Stimulated activated CD4-positive, alpha-beta T cell treated with anti-CD3 and anti-CD28 coated beads, Interleukin-12 subunit alpha, Interleukin-12 subunit beta, amount 100 ng/mL, for 24 hours (primary cell): ENCODE measurements around the gene CNPY2.
A peak's percentile ranks its signal among the peaks of the same experiment; 100 is the strongest.
"Not testable (repeated sequence)": the region's sequence is repeated elsewhere in the genome, so short reads cannot be mapped to it uniquely, and the experiment has no call there.

Experiments
- DNase-seq, 2 experiments: peaks; one replicate each; pipeline ENCODE4 v3.0.0-alpha.2; 2020; ENCODE audit warnings: low read depth in 2 of 2

Gene CNPY2

DNA sequence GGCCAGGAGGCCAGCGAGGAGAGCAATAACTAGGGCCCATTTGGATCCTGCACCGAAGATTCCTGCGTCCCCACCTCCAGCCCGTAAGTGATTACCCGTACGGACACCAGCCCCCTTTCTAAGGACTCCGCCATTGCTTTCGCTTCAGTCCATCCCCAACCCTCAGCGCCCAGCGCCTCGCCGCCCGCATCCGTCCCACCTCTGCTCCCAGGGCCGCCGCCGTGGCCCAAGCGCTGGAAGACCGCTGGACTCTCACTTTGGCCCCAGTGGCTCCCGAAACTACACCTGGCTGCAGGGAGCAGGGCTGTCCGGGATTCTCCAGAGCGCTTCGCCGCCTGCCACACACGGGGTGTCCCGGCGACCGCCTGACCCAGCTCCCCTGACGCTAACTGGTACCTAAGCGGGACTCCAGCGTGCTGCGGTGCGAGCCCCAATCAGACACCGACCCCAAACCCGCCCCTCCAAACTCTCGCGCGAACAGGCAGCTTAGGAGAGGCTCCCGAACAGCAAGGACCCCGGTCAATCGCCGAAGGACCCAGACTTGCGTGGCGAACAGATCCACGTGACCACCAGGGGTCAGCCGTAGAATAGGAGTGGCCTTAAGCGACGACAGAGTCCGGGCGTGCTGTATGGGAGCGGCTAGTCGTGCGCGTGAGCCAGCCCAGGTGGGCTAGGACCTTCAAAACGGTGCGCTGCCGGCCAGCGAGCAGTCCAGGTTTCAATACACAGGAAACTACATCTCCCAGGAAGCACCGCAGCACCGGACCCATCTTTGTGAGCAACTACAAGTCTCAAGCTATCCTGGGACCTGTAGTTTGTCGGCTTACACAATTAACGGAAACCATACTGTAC is at the start of gene CNPY2:
TSS of gene CNPY2 (minus strand) at position 367 of the 852 bp plus-strand sequence. CDS start 771 bp downstream, outside the sequence.
- peak; percentile 85 to 93 for DNase-seq

DNA sequence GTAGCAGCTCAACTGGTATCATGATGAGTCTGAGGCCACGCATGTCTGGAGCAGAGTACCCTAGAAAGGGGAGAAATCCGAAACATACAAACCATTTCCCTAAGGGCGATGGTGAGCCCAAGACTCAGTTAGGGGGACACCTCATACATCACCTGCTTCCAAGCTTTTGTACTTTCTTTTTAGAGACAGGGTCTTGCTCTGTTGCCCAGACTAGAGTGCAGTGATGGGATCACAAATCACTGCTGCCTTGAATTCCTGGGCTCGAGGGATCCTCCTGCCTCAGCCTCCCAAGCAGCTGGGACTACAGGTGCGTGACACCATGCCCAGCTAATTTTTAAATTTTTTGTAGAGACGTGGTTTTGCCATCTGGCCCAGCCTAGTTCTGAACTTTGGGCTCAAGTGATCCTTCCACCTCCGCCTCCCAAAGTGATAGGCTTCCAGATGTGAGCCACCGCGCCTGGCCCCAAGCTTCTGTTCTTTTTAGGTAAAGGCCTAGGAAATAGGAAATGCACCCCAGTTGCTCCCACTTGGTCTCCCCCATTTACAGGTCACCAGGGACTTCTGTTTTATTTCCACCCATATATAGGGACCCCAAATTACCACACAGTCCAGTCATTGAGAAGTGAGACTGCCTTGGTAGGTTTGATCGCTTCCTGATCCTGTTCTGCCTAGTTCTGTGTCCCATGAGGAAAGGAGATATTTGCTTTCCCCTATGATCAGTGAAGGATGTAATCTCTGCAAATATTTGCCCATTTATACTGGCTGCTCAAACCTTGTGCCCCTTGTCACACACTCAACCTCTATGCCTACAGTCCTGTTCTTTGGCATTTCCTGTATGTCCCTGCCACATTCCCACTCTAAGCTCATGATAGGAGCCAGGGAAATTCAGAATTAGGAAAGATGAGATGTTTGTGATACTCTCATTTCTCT is 46.6 kb upstream of the CNPY2 start, which contains the start of gene APOF:
TSS of gene APOF (minus strand) at position 728 of the 930 bp plus-strand sequence. CDS start at position 616, 112 bp downstream.
- no peak for DNase-seq

DNA sequence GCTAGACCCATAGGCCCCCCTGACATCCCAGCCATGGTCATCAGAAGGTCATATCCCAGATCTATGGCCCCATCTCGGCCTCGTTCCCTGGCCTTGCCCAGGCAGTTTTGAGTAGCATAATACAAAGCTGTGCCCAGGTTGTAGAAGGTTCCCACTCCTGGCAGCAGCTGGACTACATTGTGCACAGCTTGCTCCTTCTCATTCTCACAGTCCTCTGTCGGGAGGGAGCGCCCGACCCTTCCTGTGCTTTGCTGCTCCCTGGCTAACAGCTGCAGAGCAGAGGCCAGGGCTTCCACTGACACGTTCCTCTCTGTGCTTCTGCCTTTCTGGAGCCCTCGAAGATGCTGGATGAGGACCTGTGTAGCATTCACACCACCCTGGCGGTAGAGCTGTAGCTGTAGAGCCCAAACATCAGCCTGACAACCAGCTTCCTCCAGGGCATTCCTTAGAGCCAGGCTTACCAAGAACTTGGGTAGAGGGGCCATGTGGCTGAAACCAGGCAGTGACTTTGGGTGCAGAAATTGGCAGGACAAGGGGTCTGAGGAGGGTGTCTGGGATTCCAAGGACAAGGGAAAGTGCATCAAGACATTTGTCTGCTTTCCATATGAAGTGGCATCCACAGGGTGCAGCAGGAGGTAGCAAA is 45.8 kb upstream of the CNPY2 start:
- DNase-seq = no peak

DNA sequence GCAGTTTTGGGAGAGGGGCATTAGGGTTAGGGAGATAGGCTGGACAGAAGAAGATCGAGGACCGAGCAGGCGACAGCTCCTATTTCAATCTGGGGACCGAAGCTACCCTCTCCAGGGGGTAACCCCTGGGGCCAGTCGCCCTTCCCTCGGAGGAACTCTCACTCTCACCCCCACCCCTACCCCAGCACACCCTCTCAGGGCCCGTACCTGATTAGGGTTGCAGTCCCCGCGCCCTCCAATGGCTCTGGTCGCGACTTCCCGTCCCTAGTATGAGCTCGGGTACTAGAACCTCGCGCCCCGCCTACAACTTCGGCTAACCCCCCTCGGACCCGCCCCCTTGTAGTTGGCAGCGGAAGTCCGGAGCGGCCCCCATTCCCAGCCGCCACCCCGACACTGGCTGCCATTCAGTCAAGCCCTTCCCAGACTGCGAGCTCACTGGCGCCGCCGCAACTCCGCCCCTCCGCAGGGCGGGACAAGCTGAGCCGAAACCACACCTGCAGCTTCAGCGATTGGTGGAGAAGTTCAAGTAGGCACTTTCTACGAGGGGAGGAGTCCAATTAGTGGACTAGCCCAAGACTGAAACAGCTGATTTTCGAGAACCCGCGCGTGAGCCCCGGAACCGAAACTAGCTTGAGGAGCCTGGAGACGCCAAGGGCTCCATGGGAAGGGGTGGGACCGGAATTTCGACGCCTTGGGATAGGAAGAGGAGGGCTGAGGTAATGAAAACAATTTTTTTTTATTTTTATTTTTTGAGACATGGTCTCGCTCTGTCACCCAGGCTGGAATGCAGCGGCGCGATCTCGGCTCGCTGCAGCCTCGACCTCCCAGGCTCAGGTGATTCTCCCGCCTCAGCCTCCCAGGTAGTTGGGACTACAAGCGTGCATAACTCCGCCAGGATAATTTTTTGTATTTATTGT is 44.3 kb upstream of the CNPY2 start, which contains the start of gene STAT2:
TSS of gene STAT2 (minus strand) at position 257 of the 917 bp plus-strand sequence. CDS start 3,536 bp downstream, outside the sequence.
- peak; percentile 97 to 98 for DNase-seq

DNA sequence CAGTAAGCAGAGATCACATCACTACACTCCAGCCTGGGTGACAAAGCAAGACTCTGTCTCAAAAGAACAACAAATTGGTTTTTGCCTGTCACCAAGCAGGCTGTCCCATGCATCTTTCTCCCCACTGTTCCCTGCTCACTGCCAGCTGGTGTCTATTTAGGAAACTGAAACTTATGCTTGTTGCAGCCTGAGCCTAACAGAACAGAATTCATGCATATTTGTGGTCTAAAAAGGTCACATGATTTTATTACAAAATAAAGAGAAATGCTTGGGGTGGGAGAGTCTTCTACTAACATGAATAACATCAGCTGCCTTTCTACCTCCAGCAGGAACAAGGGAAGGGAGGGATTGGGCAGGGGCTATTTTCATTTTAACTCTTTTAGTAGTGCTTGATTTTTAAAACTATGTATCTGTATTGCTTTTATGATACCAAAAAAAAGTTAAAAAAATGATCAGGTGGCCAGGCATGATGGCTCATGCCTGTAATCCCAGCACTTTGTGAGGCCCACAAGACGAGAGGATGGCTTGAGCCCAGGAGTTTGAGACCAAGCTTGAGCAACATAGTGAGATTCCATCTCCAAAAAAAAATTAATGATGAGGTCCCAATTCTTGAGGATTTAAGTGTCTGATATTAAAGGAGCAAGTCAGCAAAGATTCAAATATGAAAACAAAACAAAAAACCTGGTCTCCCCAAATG is 43.2 kb upstream of the CNPY2 start:
- no peak for DNase-seq

DNA sequence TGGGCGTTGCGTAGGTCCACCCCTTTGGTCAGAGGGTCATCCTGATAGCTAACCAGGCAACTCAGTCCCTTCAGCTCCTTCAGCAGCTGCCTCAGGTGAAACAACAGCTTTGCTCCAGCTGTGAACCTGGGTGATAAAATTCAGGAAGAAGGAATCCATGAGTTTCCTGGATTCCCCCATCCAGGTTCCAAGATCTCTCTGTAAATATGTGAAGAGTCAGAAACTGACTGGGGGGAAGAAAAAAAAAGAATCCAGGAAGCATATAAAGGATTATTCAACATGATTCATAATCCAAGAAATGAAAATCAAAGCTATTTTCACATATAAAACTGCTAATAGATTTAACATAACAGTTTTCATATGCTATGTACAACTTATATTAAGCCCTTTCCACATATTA is 35.5 kb upstream of the CNPY2 start:
- DNase-seq = no peak

DNA sequence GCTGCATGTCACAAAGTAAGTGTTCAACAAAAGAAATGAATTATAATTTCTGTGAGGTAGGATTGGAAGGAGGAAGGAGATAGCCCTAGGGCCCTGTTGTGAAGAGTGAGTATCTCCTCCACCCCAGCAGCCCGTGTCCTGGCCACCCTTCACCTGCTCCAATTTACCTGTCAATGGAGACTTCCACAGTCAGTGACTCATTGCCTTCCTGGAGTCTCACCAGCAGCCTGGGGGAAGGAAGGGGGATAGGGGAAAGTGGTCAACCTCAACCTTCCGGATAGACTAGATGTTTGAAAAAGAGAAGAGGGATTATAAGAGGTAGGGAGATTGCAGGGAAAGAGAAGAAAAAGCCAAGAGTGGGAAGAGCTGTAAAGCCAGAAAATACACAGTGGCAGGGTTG is 34.9 kb upstream of the CNPY2 start:
- no peak for DNase-seq

DNA sequence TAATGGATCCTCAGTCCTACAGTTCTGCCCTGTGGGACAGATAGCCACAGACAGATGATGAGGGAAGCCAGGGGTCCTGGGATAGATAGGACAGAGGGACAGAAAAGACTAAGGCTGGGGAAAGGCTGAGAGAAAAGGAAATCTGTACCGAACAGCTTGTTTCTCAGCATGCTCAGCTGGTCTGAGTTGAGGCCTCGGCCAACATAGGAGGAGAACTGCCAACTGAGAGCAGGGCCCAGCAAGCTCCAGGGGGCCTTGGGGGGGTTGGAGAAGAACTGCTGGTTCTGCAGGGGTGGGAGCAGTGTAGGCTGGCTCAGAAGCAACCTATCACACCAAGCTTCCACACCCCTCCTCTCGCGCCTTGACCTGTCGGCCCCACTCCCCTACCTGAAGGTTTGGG is 33.0 kb upstream of the CNPY2 start:
- no peak for DNase-seq

DNA sequence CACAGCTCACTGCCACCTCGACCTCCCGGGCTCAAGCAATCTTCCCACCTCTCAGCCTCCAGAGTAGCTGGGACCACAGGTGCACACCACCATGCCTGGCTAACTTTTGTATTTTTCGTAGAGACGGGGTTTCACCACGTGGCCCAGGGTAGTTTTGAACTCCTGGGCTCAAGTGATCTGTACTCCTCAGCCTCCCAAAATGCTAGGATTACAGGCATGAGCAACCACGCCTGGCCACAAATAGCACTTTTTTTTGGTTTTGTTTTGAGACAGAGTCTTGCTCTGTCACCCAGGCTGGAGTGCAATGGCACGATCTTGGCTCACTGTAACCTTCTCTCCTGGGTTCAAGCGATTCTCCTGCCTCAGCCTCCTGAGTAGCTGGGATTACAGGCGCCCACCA is 31.5 kb upstream of the CNPY2 start:
- DNase-seq = not testable (repeated sequence)

DNA sequence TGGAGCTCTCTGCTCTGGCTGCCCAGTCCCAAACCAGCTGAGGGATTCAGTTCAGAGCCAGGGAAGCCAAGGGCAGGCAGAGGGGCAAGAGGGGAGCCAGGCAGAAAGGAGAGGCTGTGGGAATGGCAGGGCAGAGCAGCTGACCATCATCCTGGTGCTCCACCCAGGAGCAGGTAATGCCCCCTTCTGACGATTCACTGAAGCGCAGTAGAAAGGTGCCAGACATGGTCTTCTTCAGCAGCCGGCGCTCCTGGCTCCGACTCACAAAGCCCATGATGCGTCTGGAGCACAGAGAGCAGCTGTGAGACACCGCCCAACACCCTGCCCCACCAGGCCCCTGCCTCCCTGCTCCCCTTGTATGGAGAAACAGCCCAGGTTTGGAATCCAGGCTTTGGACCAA is 30.9 kb upstream of the CNPY2 start:
- no peak for DNase-seq

DNA sequence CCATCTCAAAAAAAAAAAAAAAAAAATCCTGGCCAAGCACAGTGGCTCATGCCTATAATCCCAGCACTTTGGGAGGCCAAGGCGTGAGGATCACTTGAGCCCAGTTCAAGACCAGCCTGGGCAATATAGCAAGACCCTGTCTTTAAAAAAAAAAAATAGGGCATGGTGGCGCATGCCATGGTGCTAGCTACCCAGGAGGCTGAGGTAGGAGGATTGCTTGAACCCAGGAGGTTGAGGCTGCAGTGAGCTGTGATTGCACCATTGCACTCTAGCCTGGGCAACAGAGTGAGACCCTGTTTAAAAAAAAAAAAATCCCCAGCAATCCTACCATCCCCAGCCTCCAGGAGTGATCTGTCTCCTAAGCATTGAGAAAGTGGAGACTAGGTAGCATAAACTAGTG is 26.5 kb upstream of the CNPY2 start:
- not testable (repeated sequence) for DNase-seq

DNA sequence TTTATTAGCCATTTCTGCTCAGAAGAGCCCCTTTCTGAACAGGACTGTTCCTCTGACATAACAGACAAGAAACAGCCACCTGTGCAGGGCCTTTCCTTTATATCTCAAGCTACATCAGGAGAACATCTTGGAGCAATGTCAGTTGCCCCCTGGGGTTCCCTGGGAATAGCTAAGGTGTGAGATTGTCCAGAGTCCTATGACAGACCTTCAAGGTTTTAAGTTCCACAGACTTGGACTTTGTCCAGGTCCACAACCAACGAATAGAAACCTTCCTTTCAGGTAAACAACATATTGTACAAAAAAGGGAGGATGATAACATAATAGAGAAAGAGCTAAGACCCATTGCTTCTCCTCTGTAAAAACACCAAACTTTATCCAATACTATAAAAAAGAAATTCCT is 25.8 kb upstream of the CNPY2 start:
- no peak for DNase-seq

DNA sequence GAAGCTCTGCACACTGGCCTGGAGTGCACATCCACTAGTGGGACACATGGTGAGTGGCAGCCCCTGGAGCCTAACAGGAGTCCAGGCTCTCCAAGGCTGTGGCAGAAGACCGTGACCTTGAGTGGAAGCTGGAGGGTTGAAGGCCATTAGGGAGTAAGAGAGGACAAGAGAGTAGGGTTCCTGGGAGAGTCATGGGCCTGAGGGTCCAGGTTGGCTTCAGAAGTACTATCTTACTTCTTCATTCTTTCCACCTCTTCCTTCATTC is 23.3 kb upstream of the CNPY2 start:
- no peak for DNase-seq

DNA sequence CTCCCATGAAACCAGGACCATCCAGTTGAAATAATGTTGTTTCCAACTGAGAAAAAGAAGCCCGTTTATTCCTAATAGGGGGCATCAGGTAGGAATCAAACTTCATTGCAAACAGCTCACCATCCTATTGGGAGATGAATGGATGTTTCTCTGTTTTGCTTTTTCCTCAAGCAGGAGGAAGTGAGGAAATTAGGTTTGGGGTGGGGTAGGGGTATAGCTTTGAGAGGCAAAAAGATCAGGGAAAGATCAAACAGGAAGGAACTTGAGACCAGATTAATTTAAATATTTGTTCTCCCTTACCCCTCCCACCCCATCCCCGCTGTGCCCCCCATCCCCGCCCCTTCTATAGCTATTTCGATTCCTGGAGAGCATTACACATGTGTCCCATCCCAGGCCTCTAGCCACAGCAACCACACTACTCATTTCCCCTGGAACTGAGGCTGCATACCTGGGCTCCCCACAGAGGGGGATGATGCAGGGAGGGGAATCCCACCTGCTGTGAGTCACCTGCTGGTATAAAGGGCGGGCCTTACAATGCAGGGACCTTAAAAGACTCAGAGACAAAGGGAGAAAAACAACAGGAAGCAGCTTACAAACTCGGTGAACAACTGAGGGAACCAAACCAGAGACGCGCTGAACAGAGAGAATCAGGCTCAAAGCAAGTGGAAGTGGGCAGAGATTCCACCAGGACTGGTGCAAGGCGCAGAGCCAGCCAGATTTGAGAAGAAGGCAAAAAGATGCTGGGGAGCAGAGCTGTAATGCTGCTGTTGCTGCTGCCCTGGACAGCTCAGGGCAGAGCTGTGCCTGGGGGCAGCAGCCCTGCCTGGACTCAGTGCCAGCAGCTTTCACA is 22.7 kb upstream of the CNPY2 start, which contains the start of gene IL23A:
TSS of gene IL23A (plus strand) at position 577 of the 850 bp plus-strand sequence. CDS start at position 738, 161 bp downstream.
- peak; percentile 75 to 79 for DNase-seq

DNA sequence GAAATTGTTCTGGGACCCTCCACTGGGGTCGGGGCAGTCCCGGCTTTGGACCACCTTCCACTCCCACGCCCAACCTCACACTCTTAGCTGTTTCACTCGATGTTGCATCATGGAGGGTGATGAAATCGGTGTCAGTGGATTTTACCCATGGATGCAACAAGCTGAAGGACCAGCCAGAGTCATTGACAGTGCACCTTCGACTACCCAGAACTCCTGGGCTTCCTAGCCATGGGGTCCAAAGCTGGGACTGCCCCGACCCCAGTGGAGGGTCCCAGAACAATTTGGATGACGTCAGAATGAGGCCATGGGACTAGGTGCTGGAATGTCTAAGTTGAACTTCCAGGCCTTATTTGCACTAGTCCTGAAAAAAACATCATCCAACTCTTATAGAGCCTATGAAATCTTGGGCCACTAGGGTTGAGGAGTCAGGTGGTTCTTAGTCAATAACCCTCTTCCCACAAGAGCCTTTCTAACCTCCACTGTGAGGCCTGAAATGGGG is 22.0 kb upstream of the CNPY2 start:
- DNase-seq = no peak

DNA sequence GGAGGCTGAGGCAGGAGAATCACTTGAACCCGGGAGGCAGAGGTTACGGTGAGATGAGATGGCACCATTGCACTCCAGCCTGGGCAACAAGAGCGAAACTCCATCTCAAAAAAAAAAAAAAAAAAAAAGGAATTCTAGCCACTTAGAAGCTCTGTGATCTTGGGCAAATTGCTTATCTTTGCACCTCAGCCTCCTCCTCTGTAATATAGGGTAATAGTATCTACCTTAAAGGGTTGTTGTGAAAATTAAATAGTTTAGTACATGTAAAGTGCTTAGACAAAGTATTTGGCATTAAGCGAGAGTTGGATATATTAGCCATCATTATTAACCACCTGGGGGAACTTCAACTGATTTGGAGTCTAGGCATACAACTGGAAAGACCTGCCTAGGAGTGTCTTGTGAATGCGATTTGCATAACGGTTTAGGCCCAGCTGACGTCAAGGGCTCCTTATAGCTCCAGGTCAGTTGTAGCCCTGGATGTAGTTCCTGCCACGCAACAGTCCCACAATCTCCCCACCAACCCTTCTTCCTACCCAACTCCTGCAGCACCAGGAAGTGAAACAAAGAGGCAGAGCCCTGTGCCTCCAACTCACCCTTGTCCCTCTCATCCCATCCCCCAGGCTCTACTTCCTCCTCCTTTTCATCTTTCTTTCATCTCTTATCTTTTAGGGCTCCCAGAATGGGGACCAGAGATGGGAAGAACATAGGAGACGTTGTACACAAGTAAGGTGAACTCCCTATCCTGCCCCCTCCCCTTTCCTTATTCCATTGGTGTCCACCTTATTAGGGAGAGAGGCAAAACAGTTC is 20.8 kb upstream of the CNPY2 start:
- no peak for DNase-seq

DNA sequence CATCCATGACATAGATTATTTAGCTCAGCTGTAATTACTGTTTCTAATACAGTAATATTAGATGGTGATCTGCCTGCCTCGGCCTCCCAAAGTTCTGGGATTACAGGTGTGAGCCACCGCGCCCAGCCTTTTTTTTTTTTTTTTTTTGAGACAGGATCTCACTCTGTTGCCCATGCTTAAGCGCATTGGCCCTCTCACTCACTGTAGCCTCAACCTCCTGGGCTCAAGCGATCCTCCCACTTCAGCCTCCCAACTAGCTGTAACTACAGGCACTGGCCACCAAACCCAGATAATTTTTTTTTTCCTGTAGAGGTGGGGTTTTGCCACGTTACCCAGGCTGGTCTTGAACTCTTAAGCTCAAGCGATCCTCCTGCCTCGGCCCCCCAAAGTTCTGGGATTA is 19.7 kb upstream of the CNPY2 start:
- not testable (repeated sequence) for DNase-seq

DNA sequence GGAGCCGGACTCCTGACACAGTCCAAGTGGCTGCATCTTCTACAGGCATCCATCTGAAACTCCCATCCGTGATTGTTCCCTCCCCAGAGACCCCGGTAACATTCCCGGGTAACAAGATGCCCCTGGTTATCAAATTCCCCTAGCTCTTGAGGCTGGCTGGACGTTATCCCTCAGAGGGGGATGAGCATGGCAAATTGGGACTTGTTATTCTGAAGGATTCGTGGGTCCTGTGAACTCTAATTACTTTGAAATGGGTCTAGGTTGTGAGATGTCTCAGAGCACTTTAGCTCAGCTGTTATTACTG is 18.7 kb upstream of the CNPY2 start:
- DNase-seq = no peak
